Activated CD4-positive, alpha-beta T cell treated with anti-CD3 and anti-CD28 coated beads, Interleukin-10, Interleukin-2, amounts not matched to agents 100 ng/mL and 50 ng/mL, durations not matched to agents 16 hours and 8 hours (primary cell): Measurements from ENCODE around the gene MEPCE.
A peak's percentile ranks its signal among the peaks of the same experiment; 100 is the strongest.

Source experiments
- DNase-seq: peaks from one replicate; pipeline ENCODE4 v3.0.0-alpha.2; 2020

MEPCE gene

DNA sequence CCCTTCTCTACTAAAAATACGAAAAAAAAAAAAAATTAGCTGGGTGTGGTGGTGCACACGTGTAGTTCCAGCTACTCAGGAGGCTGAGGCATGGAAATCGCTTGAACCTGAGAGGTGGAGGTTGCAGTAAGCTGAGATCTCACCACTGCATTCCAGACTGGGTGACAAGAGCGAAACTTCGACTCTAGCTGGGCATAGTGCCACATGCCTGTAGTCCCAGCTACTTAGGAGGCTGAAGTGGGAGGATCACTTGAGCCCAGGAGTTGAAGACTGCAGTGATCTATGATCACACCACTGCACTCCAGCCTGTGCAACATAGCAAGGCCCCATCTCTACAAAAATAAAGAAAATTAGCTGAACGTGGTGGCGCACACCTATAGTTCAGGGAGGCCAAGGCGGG lies 35.7 kb downstream of the MEPCE start:
- no peak for DNase-seq

- no peak for DNase-seq
Measured at GRCh38 chr7:100465702-100466311, 36.2 kb downstream of the MEPCE start.

GRCh38 chr7:100466653-100467605 lies 37.3 kb downstream of the MEPCE start:
- no peak for DNase-seq

GRCh38 chr7:100467638-100468373 lies 38.2 kb downstream of the MEPCE start:
- no peak for DNase-seq

GRCh38 chr7:100469227-100470044 lies 39.8 kb downstream of the MEPCE start:
- DNase-seq: peak; percentile 84

GRCh38 chr7:100471021-100471420 lies 41.4 kb downstream of the MEPCE start:
- no peak for DNase-seq

GRCh38 chr7:100472121-100472851 lies 42.7 kb downstream of the MEPCE start:
- DNase-seq: no peak

DNA sequence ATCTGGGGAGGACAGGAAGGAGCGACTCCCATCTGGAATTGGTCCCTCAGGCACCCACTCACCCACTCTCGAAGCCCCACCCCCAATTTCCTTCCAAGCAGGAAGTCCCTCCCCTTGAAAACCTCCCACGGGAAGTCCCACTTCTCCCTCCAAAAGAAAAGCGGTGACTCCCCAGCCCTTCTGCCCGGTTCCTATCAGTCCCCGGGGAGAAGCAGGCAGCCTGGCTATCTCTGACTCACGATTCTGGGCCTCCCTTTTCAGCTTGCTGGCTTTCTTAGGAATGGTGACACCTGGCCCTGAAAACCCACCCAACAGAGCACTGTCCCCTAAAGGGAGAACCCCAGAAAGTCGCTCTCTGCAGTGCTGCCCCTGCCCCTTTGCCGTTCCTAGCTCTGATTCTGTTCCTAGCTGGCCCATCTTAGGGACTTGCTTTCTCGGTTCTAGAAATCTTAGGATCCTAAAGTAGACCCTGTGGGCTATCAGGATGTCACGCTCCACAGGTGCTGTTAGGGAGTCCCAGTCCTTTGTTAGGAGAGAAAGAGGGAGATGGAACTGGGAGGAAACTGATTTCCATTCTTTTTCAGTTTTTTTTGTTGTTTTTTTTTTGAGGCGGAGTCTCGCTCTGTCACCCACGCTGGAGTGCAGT lies 43.3 kb downstream of the MEPCE start:
- no peak for DNase-seq

GRCh38 chr7:100475549-100475948 lies 45.9 kb downstream of the MEPCE start:
- no peak for DNase-seq

DNA sequence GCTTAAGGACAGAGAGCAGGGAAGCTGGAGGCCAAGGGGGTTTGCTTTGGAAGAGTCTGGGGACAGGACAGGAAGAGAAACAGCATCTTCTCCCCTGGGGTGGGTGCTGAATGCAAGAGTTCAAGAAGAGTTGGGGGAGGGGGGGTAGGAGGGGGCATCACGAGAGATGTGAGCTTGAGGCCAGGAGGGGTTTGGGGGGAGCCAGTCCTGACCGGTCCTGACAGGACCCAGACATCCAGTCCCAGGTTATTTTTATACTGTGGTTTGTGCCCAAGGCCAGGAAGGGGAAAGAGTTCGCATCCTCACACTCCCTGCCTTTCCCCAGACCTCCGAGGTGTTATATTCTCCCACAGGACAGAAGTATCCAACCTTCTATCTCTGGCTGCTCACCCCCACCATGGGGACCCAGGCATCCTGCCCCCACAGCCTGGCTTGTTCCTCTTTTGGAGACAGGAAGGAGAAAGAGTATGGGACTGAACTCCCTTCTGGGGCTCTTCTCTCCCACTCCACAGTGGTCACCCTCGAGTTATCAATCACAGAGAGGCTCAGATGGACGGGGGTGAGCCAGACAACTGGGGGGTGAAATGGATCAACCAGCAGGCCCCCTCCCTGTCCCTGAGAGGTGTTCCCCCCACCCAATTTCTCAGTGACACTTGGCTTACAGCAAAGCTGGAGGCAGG lies 46.6 kb downstream of the MEPCE start:
- DNase-seq: no peak

GRCh38 chr7:100476903-100477870 lies 47.6 kb downstream of the MEPCE start:
- peak; percentile 58 for DNase-seq

DNA sequence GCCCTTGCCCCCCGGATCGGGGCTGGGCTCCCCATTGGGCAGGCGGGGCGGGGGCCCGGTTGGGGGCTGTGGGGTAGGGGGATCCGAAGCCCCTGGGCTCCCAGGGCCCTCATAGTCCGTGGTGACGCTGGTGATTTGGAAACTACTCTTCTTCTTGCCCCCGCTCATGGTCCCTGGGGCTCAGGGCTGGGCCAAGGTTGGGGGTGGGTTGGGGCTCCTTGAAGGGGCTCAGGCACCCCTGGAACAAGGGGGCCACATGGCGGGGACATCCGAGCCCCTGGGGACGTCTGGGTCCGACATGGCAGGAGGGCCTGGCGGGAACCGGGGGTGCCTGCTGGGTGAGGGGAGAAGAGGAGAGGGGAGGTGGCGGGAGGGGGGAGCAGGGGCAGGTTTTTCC lies 48.2 kb downstream of the MEPCE start:
- DNase-seq: peak; percentile 19

DNA sequence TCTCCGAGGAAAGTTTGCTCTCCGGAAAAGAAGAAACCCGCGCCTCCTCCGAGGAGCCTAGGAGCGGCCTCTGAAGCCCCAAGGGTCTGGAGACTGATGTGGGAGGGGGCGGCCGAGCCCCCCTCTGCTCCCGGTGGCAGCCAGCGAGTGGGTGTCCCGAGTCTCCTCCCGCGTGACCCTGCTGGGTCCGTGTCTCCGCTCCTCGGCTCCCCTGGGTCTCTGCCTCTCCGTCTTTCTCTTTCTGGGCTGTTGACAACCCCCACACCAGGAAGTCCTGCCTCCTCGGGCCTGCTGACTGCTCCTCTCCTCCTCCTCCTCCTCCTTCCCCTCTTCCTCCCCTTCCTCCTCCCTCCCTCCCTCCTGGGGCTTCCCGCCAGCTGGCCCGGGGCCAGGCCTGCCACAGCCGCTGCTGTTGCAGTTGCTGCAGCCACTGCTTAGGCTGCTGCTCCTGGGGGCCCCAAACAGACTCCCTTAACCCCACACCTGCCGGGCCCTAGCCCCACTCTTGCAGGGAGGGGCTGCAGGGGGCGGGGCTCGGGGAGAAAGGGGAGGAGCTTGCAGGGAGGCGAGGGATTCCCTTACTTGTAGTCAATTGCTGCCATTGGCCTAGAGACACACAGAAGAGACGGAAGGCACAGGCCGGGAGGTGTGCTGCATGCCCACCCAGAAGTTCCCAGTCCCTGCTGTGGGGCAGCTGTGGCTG lies 49.5 kb downstream of the MEPCE start, which contains the start of gene TSC22D4:
TSS of gene TSC22D4 (minus strand) at position 257 of the 703 bp plus-strand sequence. CDS start 1,176 bp downstream, outside the sequence.
- DNase-seq: peak; percentile 95

GRCh38 chr7:100481466-100481865 lies 51.8 kb downstream of the MEPCE start:
- no peak for DNase-seq

GRCh38 chr7:100482728-100483089 lies 53.1 kb downstream of the MEPCE start:
- no peak for DNase-seq

GRCh38 chr7:100483090-100483721 lies 53.6 kb downstream of the MEPCE start:
- peak; percentile 84 for DNase-seq
